CD14-positive monocyte (primary cell): Measurements from ENCODE around the gene SAMD11. TPM values are rescaled to one million over a fixed set of nuclear protein-coding genes. Genes with fewer than 3 reads are reported as not detected.
"Not testable (repeated sequence)": the region's sequence is repeated elsewhere in the genome, so short reads cannot be mapped to it uniquely, and the experiment has no call there.

Experiments used
- DNase-seq, 3 donors: peaks; one replicate each; pipeline ENCODE4 v3.0.0-alpha.2; 2011 to 2022
- H2AFZ ChIP-seq: 2 replicates; pipeline ENCODE4 v1.6.0; 2012; ENCODE audit warnings: mild to moderate bottlenecking, low read depth, low read length, inconsistent platforms; ENCODE audit not compliant: insufficient read depth, poor library complexity, severe bottlenecking
- H3K27ac ChIP-seq, 2 donors: 1 replicate in 1 of 2; 2 replicates in 1 of 2; pipeline ENCODE4 v1.5.1; 2012 to 2013; ENCODE audit warnings: low read length in 2 of 2, control low read depth in 1 of 2, inconsistent platforms in 1 of 2, low read depth in 1 of 2, mild to moderate bottlenecking in 1 of 2
- H3K27me3 ChIP-seq, 2 donors: one replicate each; pipeline versions ENCODE4 v1.6.0 to v1.6.1; 2011 to 2013; ENCODE audit warnings: low read length in 2 of 2; ENCODE audit not compliant: control insufficient read depth in 2 of 2, insufficient read depth in 2 of 2
- H3K36me3 ChIP-seq, 2 donors: replicated peaks in 1 of 2; 1 replicate in 1 of 2; 2 replicates in 1 of 2; pipeline versions ENCODE4 v1.5.1 to v1.6.1; 2012 to 2013; ENCODE audit warnings: low read length in 2 of 2, control low read depth in 1 of 2, inconsistent platforms in 1 of 2, mild to moderate bottlenecking in 1 of 2; ENCODE audit not compliant: insufficient read depth in 2 of 2, control insufficient read depth in 1 of 2
- H3K4me1 ChIP-seq, 2 donors: 1 replicate in 1 of 2; 2 replicates in 1 of 2; pipeline versions ENCODE4 v1.5.1 to v1.6.1; 2012 to 2013; ENCODE audit warnings: low read length in 2 of 2, control low read depth in 1 of 2, inconsistent platforms in 1 of 2, mild to moderate bottlenecking in 1 of 2, moderate library complexity in 1 of 2; ENCODE audit not compliant: insufficient read depth in 2 of 2, control insufficient read depth in 1 of 2
- H3K4me2 ChIP-seq: replicated peaks from 2 replicates; pipeline ENCODE3; 2012; ENCODE audit warnings: low read length, moderate library complexity, mild to moderate bottlenecking; ENCODE audit not compliant: poor library complexity, severe bottlenecking; ENCODE audit errors: extremely low read depth
- H3K4me3 ChIP-seq, 3 experiments: fragments of 200-600 bp in 1 of 3; sonication (generic) in 1 of 3; replicated peaks in 1 of 3; 1 replicate in 2 of 3; 2 replicates in 1 of 3; pipeline ENCODE4 v1.5.1; 2011 to 2013; ENCODE audit warnings: low read length in 3 of 3, mild to moderate bottlenecking in 3 of 3, control low read depth in 2 of 3, low read depth in 2 of 3, inconsistent platforms in 1 of 3, moderate library complexity in 1 of 3
- H3K79me2 ChIP-seq: 2 replicates; pipeline ENCODE4 v1.6.0; 2012; ENCODE audit warnings: mild to moderate bottlenecking, control low read depth, inconsistent platforms, low read length, moderate library complexity; ENCODE audit not compliant: insufficient read depth
- H3K9ac ChIP-seq: 2 replicates; pipeline ENCODE4 v1.6.0; 2017; ENCODE audit warnings: low read length, mild to moderate bottlenecking; ENCODE audit not compliant: insufficient read depth, poor library complexity, severe bottlenecking
- H3K9me3 ChIP-seq, 2 donors: replicated peaks in 1 of 2; 1 replicate in 1 of 2; 2 replicates in 1 of 2; pipeline versions ENCODE4 v1.5.1 to v1.6.1; 2012 to 2013; ENCODE audit warnings: low read length in 2 of 2, control low read depth in 1 of 2; ENCODE audit not compliant: control insufficient read depth in 1 of 2, insufficient read depth in 1 of 2
- H4K20me1 ChIP-seq: 2 replicates; pipeline ENCODE4 v1.6.0; 2012; ENCODE audit warnings: mild to moderate bottlenecking, low read length, control low read depth, moderate library complexity; ENCODE audit not compliant: insufficient read depth
- H3K27ac Mint-ChIP-seq, 7 donors: one replicate each; pipeline ENCODE4 v1.8.0; 2020; ENCODE audit warnings: mild to moderate bottlenecking in 7 of 7, mixed read lengths in 7 of 7, moderate library complexity in 6 of 7, inconsistent platforms in 2 of 7
- H3K27me3 Mint-ChIP-seq, 3 donors: one replicate each; pipeline ENCODE4 v1.8.0; 2021 to 2022; ENCODE audit warnings: low read depth in 3 of 3, mild to moderate bottlenecking in 3 of 3, mixed read lengths in 3 of 3, moderate library complexity in 3 of 3, inconsistent platforms in 1 of 3
- H3K36me3 Mint-ChIP-seq, 2 donors: one replicate each; pipeline ENCODE4 v1.8.0; 2020; ENCODE audit warnings: mixed read lengths in 2 of 2, inconsistent platforms in 1 of 2, mild to moderate bottlenecking in 1 of 2
- H3K4me1 Mint-ChIP-seq: one replicate; pipeline ENCODE4 v1.8.0; 2020; ENCODE audit warnings: mild to moderate bottlenecking, mixed read lengths
- H3K4me3 Mint-ChIP-seq, 2 donors: one replicate each; pipeline ENCODE4 v1.8.0; 2020; ENCODE audit warnings: mild to moderate bottlenecking in 2 of 2, mixed read lengths in 2 of 2, moderate library complexity in 1 of 2
- H3K9me3 Mint-ChIP-seq, 7 donors: one replicate each; pipeline ENCODE4 v1.8.0; 2020 to 2022; ENCODE audit warnings: mixed read lengths in 7 of 7, mild to moderate bottlenecking in 6 of 7, moderate library complexity in 6 of 7, inconsistent platforms in 2 of 7
- WGBS: methylation state at CpG from one replicate; pipeline ENCODE4 v1.1.5; 2013; ENCODE audit warnings: missing lambda C conversion rate; ENCODE audit not compliant: insufficient coverage; 5-methylcytosine and 5-hydroxymethylcytosine counted together
- intact Hi-C, 2 donors: fragments of 100-400 bp; cut with micrococcal nuclease; formaldehyde crosslinking; loops; one replicate each; pipeline versions ENCODE4 v1.15.0 to v1.15.1; 2023
- polyA plus RNA-seq, 3 donors: library from polyadenylated mRNA; depleted of rRNA in 1 of 3; unstranded in 2 of 3; stranded (reverse) in 1 of 3; fragments of 300-500 nt in 2 of 3; fragments of >200 nt in 1 of 3; fragmentation: Illumina TruSeq in 2 of 3; gene quantifications; 1 replicate in 2 of 3; 2 replicates in 1 of 3; pipeline ENCODE4 v1.2.3, GENCODE V29; 2012 to 2021
- TF ChIP-seq, protein P1 (sequence below): fragments of 200-600 bp; IDR thresholded peaks from one replicate; pipeline ENCODE4 v1.8.0; 2022; ENCODE audit warnings: antibody characterized with exemption, mild to moderate bottlenecking

The SAMD11 gene
- polyA plus RNA-seq, 3 donors, result not detected

DNA sequence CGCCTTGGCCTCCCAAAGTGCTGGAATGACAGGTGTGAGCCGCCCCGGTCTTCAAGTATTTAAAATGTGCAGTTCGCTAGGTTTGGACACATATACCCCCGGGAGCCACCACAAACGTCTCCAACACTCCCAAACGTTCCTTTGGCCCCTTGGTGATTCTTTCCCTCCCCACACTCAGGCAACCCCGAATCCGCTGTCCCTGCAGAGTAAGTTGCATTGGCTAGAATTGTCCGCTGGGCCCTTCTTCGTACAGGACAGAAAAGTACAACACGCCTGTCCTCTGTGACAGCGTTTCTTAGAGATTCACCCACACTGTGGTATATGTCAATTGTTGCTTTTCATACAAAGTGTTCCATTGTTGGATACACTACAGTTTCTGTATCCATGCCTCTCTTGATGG, 61.4 kb downstream of the SAMD11 start:
- intact Hi-C loops, result loop anchor here in 1 of 2 donors (10.0 kb wide), 1 partner anchor 80 kb away; no protein-coding TSS in a partner anchor
- no peaks in the 10 kb centered on the region for H3K36me3 ChIP-seq
- H3K9me3 Mint-ChIP-seq, result peaks cover 0 to 9% (median 6%) of the 10 kb centered on the region in 7 donors
- no peaks in the 10 kb centered on the region for H4K20me1 ChIP-seq
- no peaks in the 10 kb centered on the region for H3K4me1 Mint-ChIP-seq
- no peaks in the 10 kb centered on the region for H3K4me1 ChIP-seq
- WGBS, result 96% methylated on average over 4 of the region's 13 CpGs
- peaks cover 46 to 70% (median 55%) of the 10 kb centered on the region in 3 donors for H3K27me3 Mint-ChIP-seq
- no peak overlapping the region for H3K4me3 ChIP-seq
- peak overlapping the region in 1 of 2 donors; percentile 26 for H3K4me3 Mint-ChIP-seq
- no peaks in the 10 kb centered on the region for H3K79me2 ChIP-seq
- no peak overlapping the region for H3K27ac ChIP-seq
- H3K9ac ChIP-seq, result no peak overlapping the region
- no peaks in the 10 kb centered on the region for H3K36me3 Mint-ChIP-seq
- peaks cover 0 to 20% of the 10 kb centered on the region in 2 donors for H3K27me3 ChIP-seq
- H2AFZ ChIP-seq, result no peak overlapping the region
- no peak overlapping the region for H3K4me2 ChIP-seq
- peak overlapping the region in 1 of 7 donors; percentile 62 for H3K27ac Mint-ChIP-seq
- H3K9me3 ChIP-seq, result no peaks in the 10 kb centered on the region
- TF ChIP-seq, protein P1, sequence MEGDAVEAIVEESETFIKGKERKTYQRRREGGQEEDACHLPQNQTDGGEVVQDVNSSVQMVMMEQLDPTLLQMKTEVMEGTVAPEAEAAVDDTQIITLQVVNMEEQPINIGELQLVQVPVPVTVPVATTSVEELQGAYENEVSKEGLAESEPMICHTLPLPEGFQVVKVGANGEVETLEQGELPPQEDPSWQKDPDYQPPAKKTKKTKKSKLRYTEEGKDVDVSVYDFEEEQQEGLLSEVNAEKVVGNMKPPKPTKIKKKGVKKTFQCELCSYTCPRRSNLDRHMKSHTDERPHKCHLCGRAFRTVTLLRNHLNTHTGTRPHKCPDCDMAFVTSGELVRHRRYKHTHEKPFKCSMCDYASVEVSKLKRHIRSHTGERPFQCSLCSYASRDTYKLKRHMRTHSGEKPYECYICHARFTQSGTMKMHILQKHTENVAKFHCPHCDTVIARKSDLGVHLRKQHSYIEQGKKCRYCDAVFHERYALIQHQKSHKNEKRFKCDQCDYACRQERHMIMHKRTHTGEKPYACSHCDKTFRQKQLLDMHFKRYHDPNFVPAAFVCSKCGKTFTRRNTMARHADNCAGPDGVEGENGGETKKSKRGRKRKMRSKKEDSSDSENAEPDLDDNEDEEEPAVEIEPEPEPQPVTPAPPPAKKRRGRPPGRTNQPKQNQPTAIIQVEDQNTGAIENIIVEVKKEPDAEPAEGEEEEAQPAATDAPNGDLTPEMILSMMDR, result no peak
- no peak for DNase-seq

DNA sequence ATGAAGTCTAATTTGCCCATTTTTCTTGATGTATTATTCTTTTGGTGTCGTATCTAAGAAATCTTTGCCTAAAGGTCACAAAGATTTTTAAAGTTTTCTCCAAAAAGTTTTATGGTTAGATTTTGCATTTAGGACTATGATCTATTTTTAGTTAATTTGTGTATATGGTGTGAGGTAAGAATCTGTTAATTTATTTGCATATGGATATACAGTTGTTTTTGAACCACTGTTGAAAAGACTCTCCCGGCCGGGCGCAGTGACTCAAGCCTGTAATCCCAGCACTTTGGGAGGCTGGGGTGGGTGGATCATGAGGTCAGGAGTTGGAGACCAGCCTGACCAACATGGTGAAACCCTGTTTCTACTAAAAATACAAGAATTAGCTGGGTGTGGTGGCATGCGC, 64.3 kb downstream of the SAMD11 start:
- no CpG with 5 or more reads among the region's 5 CpGs for WGBS
- H3K4me2 ChIP-seq, H3K36me3 Mint-ChIP-seq, H3K4me1 Mint-ChIP-seq, H3K27ac Mint-ChIP-seq, H3K79me2 ChIP-seq, H3K4me1 ChIP-seq, H2AFZ ChIP-seq, H4K20me1 ChIP-seq, H3K9ac ChIP-seq, H3K4me3 ChIP-seq, H3K36me3 ChIP-seq, H3K27ac ChIP-seq, DNase-seq: not testable (repeated sequence)
- Histone ChIP-seq H3K27me3 (peaks cover 0 to 20% of the 10 kb centered on the region in 2 donors), H3K9me3 (peaks cover 10 to 14% of the 10 kb centered on the region in 2 donors)
- Mint-ChIP-seq H3K4me3 (peak overlapping the region in 1 of 2 donors; percentile 43), H3K27me3 (peaks cover 53 to 77% (median 58%) of the 10 kb centered on the region in 3 donors), H3K9me3 (peaks cover 14 to 32% (median 23%) of the 10 kb centered on the region in 7 donors)
- intact Hi-C loops, result loop anchor here in 1 of 2 donors (10.0 kb wide), 1 partner anchor 77 kb away; no protein-coding TSS in a partner anchor

DNA sequence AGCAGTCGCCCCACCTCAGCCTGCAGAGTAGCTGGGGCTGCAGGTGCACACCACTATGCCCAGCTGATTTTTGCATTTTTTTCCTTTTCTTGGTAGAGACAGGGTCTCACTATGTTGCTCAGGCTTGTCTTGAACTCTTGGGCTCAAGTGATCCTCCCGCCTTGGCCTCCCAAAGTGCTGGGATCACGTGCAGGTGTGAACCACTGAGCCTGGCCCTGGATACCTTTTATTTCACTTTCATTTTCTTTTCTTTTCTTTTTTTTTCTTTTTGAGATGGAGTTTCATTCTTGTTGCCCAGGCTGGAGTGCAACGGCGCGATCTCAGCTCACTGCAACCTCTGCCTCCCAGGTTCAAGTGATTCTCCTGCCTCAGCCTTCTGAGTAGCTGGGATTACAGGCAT, 67.6 kb downstream of the SAMD11 start:
- H2AFZ ChIP-seq, H3K4me2 ChIP-seq, H3K27ac Mint-ChIP-seq, H3K4me1 Mint-ChIP-seq, H4K20me1 ChIP-seq, H3K36me3 ChIP-seq, intact Hi-C loops, H3K9ac ChIP-seq, H3K4me1 ChIP-seq, H3K4me3 ChIP-seq, H3K27ac ChIP-seq, H3K36me3 Mint-ChIP-seq, DNase-seq, H3K79me2 ChIP-seq: not testable (repeated sequence)
- WGBS, result 100% methylated on average over 1 of the region's 6 CpGs
- peaks cover 13 to 22% of the 10 kb centered on the region in 2 donors for H3K9me3 ChIP-seq
- Mint-ChIP-seq H3K9me3 (peaks cover 14 to 39% (median 30%) of the 10 kb centered on the region in 7 donors), H3K27me3 (peaks cover 51 to 81% (median 65%) of the 10 kb centered on the region in 3 donors), H3K4me3 (peak overlapping the region in 1 of 2 donors; percentile 20)
- peaks cover 0 to 31% of the 10 kb centered on the region in 2 donors for H3K27me3 ChIP-seq
